ENCODE measurements around the gene NR4A3.

- TF ChIP-seq ZFP30 (CRISPR knock-in tag; IDR thresholded peaks at IDR 0.05) (no peak), ARNTL (CRISPR knock-in tag; IDR thresholded peaks at IDR 0.05; ENCODE audit: borderline replicate concordance, low read depth) (no peak), GLIS3 (CRISPR knock-in tag; IDR thresholded peaks at IDR 0.05) (no peak), OSR1 (CRISPR knock-in tag; IDR thresholded peaks at IDR 0.05) (no peak), CSDC2 (CRISPR knock-in tag; IDR thresholded peaks at IDR 0.05) (no peak), BACH2 (CRISPR knock-in tag; IDR thresholded peaks at IDR 0.05; ENCODE audit: borderline replicate concordance) (no peak)
- TF ChIP-seq, protein P1, sequence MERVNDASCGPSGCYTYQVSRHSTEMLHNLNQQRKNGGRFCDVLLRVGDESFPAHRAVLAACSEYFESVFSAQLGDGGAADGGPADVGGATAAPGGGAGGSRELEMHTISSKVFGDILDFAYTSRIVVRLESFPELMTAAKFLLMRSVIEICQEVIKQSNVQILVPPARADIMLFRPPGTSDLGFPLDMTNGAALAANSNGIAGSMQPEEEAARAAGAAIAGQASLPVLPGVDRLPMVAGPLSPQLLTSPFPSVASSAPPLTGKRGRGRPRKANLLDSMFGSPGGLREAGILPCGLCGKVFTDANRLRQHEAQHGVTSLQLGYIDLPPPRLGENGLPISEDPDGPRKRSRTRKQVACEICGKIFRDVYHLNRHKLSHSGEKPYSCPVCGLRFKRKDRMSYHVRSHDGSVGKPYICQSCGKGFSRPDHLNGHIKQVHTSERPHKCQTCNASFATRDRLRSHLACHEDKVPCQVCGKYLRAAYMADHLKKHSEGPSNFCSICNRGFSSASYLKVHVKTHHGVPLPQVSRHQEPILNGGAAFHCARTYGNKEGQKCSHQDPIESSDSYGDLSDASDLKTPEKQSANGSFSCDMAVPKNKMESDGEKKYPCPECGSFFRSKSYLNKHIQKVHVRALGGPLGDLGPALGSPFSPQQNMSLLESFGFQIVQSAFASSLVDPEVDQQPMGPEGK (CRISPR knock-in tag; IDR thresholded peaks at IDR 0.05; ENCODE audit: borderline replicate concordance), result no peak
These were observed 42.4 kb upstream of the NR4A3 start for GRCh38 chr9:99779277-99779676.

Measured in SK-N-SH treated with all-trans-retinoic acid at 6 μM for 48 hours (cell line).